Measurements from ENCODE around the gene PLEK2.

GRCh38 chr14:67373347-67373746 lies 38.6 kb downstream of the PLEK2 start:
- TF ChIP-seq CTCF (conservative IDR thresholded peaks at IDR 0.05 in 1 of 2, IDR thresholded peaks at IDR 0.05 in 1 of 2; ENCODE audit: extremely low read depth in 1 of 2, insufficient read depth in 1 of 2, low read depth in 1 of 2, low read length in 2 of 2) (no peak), EZH2 (IDR thresholded peaks at IDR 0.05; ENCODE audit: borderline replicate concordance, low read length) (no peak)

Data from mammary epithelial cell (primary cell).